Astrocyte (in vitro differentiated cells and primary cell): ENCODE results near the gene TPST2.
A peak's percentile ranks its signal among the peaks of the same experiment; 100 is the strongest.

ENCODE experiments used
- EZH2 ChIP-seq: IDR thresholded peaks from 2 replicates; pipeline ENCODE4 v1.6.1; 2012; ENCODE audit warnings: mild to moderate bottlenecking, low read length, inconsistent platforms; ENCODE audit not compliant: insufficient read depth
- TF ChIP-seq, protein P1 (sequence below): IDR thresholded peaks from 2 replicates; pipeline ENCODE4 v1.5.1; 2011; ENCODE audit warnings: low read depth, mild to moderate bottlenecking, inconsistent platforms, low read length, moderate library complexity; ENCODE audit not compliant: insufficient read depth

DNA sequence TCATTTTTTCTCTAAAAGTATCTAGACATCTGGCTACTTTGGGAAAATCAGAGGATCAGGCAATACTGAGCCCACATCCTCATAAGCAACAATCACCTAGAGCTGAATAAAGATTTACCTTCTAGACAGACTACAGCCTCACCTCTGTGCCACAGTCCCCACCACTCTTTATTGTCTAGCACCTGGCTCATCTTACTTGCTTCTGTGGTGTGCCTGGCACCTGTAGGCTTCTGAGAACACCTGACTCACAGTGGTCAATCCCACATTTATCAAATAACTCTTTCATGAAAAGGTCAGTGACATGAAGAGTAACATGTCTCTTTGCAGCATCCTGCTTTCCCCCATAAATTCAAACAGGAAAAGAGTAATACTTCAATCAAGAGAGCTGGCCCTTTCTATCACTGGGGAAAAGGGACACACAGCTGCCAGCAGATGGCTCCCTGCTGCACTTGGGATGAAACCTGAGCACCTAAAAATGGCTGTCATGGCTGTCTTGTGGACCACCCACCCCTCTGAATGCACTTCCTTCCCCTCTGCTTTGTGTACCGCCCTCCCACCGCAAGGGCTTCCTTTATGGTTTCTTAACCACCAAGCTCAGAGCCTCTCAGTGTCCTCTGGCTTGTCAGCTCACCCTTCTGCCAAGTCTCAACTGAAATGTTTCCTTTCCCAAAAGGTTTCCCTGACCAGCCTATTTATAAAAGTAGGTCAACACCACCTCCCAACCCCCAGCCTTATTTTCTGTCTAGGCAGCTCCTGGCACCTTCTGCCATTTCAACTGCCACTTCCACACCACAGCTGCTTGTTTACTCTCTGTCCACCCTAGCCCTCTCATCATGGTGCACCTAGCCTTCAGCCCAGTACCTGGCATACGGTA, 87.0 kb downstream of the TPST2 start:
- TF ChIP-seq, protein P1, sequence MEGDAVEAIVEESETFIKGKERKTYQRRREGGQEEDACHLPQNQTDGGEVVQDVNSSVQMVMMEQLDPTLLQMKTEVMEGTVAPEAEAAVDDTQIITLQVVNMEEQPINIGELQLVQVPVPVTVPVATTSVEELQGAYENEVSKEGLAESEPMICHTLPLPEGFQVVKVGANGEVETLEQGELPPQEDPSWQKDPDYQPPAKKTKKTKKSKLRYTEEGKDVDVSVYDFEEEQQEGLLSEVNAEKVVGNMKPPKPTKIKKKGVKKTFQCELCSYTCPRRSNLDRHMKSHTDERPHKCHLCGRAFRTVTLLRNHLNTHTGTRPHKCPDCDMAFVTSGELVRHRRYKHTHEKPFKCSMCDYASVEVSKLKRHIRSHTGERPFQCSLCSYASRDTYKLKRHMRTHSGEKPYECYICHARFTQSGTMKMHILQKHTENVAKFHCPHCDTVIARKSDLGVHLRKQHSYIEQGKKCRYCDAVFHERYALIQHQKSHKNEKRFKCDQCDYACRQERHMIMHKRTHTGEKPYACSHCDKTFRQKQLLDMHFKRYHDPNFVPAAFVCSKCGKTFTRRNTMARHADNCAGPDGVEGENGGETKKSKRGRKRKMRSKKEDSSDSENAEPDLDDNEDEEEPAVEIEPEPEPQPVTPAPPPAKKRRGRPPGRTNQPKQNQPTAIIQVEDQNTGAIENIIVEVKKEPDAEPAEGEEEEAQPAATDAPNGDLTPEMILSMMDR = peak; percentile 56
- TF ChIP-seq EZH2 = no peak
